ENCODE measurements around the gene MYL3.

MYL3 gene

GRCh38 chr3:46852839-46853355 lies 10.3 kb downstream of the MYL3 start:
- TF ChIP-seq TCF12 (IDR thresholded peaks at IDR 0.05; ENCODE audit: low read depth), result no peak
- TF ChIP-seq USF1 (IDR thresholded peaks at IDR 0.05), result no peak
- TF ChIP-seq FOXM1 (IDR thresholded peaks at IDR 0.05; ENCODE audit: borderline replicate concordance, low read depth), result no peak
- no peak for TF ChIP-seq ZBTB7A (IDR thresholded peaks at IDR 0.05; ENCODE audit: low read depth)
- no peak for TF ChIP-seq TEAD4 (IDR thresholded peaks at IDR 0.05)
- TF ChIP-seq NFIC (IDR thresholded peaks at IDR 0.05), result no peak
- TF ChIP-seq RAD21 (IDR thresholded peaks at IDR 0.05; ENCODE audit: low read depth), result no peak
- no peak for TF ChIP-seq REST (IDR thresholded peaks at IDR 0.05; ENCODE audit: low read depth)
- TF ChIP-seq TAF1 (IDR thresholded peaks at IDR 0.05; ENCODE audit: low read depth), result no peak
- no peak for TF ChIP-seq CEBPB (IDR thresholded peaks at IDR 0.05)
- TF ChIP-seq EGR1 (IDR thresholded peaks at IDR 0.05), result no peak

GRCh38 chr3:46852334-46852720 lies 10.9 kb downstream of the MYL3 start:
- TF ChIP-seq MAX (IDR thresholded peaks at IDR 0.05) (no peak), ZBTB7A (IDR thresholded peaks at IDR 0.05; ENCODE audit: low read depth) (no peak), USF1 (IDR thresholded peaks at IDR 0.05) (no peak), CEBPB (IDR thresholded peaks at IDR 0.05) (no peak), CREB1 (IDR thresholded peaks at IDR 0.05; ENCODE audit: low read depth) (no peak), TEAD4 (IDR thresholded peaks at IDR 0.05) (no peak), EGR1 (IDR thresholded peaks at IDR 0.05) (no peak), REST (IDR thresholded peaks at IDR 0.05; ENCODE audit: low read depth) (no peak), EP300 (IDR thresholded peaks at IDR 0.05; ENCODE audit: borderline replicate concordance) (no peak), TCF12 (IDR thresholded peaks at IDR 0.05; ENCODE audit: low read depth) (no peak), YY1 (IDR thresholded peaks at IDR 0.05; ENCODE audit: low read depth) (no peak), NFIC (IDR thresholded peaks at IDR 0.05) (no peak), TAF1 (IDR thresholded peaks at IDR 0.05; ENCODE audit: low read depth) (no peak), FOXM1 (IDR thresholded peaks at IDR 0.05; ENCODE audit: borderline replicate concordance, low read depth) (no peak), RAD21 (IDR thresholded peaks at IDR 0.05; ENCODE audit: low read depth) (no peak)

GRCh38 chr3:46851364-46852333 lies 11.6 kb downstream of the MYL3 start:
- no peak for TF ChIP-seq EGR1 (IDR thresholded peaks at IDR 0.05)
- TF ChIP-seq CREB1 (IDR thresholded peaks at IDR 0.05; ENCODE audit: low read depth), result no peak
- TF ChIP-seq YY1 (IDR thresholded peaks at IDR 0.05; ENCODE audit: low read depth), result no peak
- no peak for TF ChIP-seq USF1 (IDR thresholded peaks at IDR 0.05)
- TF ChIP-seq FOXM1 (IDR thresholded peaks at IDR 0.05; ENCODE audit: borderline replicate concordance, low read depth), result no peak
- TF ChIP-seq TEAD4 (IDR thresholded peaks at IDR 0.05), result no peak
- no peak for TF ChIP-seq ZBTB7A (IDR thresholded peaks at IDR 0.05; ENCODE audit: low read depth)
- TF ChIP-seq CEBPB (IDR thresholded peaks at IDR 0.05), result no peak
- no peak for TF ChIP-seq RAD21 (IDR thresholded peaks at IDR 0.05; ENCODE audit: low read depth)
- no peak for TF ChIP-seq REST (IDR thresholded peaks at IDR 0.05; ENCODE audit: low read depth)

GRCh38 chr3:46850468-46850779 lies 12.8 kb downstream of the MYL3 start:
- TF ChIP-seq FOXM1 (IDR thresholded peaks at IDR 0.05; ENCODE audit: borderline replicate concordance, low read depth), result no peak
- TF ChIP-seq EP300 (IDR thresholded peaks at IDR 0.05; ENCODE audit: borderline replicate concordance), result no peak
- TF ChIP-seq REST (IDR thresholded peaks at IDR 0.05; ENCODE audit: low read depth), result no peak
- no peak for TF ChIP-seq CREB1 (IDR thresholded peaks at IDR 0.05; ENCODE audit: low read depth)
- TF ChIP-seq USF1 (IDR thresholded peaks at IDR 0.05), result no peak
